ENCODE results near the gene SART1.
A peak's percentile ranks its signal among the peaks of the same experiment; 100 is the strongest.

The SART1 gene, protein sequence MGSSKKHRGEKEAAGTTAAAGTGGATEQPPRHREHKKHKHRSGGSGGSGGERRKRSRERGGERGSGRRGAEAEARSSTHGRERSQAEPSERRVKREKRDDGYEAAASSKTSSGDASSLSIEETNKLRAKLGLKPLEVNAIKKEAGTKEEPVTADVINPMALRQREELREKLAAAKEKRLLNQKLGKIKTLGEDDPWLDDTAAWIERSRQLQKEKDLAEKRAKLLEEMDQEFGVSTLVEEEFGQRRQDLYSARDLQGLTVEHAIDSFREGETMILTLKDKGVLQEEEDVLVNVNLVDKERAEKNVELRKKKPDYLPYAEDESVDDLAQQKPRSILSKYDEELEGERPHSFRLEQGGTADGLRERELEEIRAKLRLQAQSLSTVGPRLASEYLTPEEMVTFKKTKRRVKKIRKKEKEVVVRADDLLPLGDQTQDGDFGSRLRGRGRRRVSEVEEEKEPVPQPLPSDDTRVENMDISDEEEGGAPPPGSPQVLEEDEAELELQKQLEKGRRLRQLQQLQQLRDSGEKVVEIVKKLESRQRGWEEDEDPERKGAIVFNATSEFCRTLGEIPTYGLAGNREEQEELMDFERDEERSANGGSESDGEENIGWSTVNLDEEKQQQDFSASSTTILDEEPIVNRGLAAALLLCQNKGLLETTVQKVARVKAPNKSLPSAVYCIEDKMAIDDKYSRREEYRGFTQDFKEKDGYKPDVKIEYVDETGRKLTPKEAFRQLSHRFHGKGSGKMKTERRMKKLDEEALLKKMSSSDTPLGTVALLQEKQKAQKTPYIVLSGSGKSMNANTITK

DNA sequence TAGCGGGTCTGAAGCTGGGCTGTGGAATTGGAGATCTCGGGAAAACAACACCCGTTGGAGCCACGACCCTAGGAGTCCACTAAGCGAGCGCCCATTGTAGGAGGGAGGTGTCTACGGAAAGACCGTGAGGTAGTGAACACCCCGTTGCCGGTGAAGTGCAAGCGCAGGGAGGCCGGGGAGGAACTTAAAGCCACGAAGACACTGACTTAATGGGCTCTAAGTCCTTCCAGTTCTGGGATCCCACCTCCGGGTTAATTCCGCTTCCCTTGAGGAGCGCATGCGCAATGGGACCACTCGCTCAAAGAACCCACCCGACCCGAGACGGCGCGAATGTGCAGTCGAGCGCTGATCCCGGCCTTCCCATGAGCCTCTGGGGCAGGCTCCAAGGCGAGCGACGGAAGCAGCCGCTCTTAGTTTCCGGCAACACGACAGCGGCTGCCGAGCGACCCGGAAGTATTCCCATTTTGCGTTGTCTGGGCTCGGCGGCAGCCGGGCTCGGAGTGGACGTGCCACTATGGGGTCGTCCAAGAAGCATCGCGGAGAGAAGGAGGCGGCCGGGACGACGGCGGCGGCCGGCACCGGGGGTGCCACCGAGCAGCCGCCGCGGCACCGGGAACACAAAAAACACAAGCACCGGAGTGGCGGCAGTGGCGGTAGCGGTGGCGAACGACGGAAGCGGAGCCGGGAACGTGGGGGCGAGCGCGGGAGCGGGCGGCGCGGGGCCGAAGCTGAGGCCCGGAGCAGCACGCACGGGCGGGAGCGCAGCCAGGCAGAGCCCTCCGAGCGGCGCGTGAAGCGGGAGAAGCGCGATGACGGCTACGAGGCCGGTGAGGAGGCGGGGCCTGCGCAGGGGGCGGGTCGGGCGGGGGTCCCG lies at the start of gene SART1:
SART1 (plus strand) TSS at position 468 of the 874 bp plus-strand sequence; CDS start at position 515, 47 bp downstream.
- DNase-seq: peak; percentile 96

DNA sequence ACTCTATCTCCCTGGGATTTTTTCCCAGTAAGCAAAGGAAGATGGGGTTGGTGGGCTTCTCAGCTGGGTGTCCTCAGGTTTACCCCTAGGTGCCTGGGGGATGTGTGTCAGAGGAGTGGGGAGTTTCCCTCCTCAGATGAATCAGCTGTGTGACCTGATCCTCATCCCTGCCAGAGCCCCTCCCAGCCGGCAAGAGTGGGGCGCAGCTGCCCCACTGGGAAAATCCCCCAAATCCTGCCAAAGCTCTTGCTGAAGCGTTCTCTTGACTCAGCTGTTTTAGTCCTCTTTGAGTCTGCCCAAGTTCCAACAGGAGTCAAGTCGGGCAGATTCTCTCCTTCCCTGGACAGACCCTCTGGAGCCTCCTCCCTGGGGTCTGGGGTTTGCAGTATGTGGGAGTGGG lies 48.7 kb upstream of the SART1 start:
- no peak for DNase-seq

DNA sequence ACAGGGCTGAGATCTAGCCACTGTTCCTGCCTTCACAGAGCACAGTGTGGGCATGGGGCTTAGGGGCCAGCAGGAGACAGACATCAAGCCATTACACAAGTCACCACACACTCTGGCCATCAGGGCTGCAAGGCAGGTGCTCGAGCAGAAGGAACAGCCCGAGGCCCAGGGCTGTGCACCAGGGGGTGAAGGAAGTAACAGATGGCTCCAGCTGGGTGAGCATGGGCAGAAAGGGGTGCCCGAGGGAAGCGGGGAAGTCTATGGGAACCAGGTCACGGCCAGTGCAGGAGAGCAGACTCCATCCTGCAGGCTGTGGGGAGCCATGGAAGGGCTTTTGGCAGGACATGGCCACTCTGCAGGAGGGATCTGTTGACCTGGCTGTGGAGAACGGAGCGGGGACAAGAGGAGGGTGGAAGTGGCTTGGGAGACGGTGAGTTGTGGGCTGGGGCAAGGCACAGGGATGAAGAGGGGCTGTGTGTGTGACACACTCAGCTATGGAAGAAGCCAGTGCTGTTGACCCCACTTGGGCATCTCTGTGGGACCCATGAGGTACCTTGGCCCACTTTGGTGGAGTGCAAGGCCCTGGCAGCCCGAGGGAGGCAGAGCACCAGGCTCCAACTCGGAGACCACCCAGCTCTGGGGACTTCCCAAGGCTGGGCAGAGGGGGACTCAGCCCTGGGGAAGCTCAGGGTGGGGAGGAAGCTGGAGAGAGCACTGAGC lies 46.3 kb upstream of the SART1 start:
- no peak for DNase-seq

DNA sequence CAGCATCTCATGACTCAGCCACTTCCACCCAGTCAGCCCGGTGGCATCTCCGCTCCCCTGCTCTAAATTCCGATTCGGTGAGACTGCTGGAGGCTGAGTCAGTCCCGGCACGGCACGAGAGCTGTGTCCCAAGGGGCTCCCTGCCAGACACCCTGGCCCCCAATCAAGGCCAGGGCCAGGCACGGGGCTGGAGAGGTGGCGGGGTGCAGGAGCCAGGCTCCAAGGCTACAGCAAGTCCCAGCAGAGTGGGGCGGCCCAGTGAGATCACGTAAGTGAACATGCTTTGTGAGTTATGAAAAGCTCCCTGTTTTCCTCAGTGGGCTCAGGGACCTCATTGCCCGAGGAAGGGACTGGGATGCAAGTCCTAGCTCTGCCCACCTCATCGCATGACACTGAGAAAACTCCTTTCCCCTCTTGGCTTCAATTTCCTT lies 45.7 kb upstream of the SART1 start:
- no peak for DNase-seq

GRCh38 chr11:65916391-65916790 lies 45.1 kb upstream of the SART1 start:
- no peak for DNase-seq

DNA sequence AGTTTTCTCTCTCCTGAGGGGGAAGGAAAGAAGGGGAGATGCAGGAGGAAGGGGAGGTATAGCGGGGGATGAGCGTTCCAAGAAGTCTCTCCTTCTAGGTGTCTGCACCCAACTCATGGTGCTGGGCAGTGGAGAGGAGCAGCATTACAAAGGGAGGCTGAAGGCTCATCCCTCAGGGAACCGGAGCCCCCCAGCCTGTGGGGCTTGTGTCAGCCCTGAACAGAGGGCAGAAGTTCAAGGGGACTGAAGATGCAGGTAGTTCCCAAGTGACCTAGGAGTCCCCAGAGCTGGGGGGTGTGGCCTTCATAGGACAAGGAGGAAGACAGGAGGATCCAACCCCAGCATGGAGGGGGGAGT lies 44.5 kb upstream of the SART1 start:
- no peak for DNase-seq

GRCh38 chr11:65917434-65918210 lies 43.9 kb upstream of the SART1 start:
- no peak for DNase-seq

- DNase-seq: no peak
Observed at GRCh38 chr11:65918211-65919140, 43.1 kb upstream of the SART1 start, which contains the start of gene C11orf68. C11orf68 (minus strand) TSS chr11:65919062; CDS start chr11:65919031, 31 bp downstream.

DNA sequence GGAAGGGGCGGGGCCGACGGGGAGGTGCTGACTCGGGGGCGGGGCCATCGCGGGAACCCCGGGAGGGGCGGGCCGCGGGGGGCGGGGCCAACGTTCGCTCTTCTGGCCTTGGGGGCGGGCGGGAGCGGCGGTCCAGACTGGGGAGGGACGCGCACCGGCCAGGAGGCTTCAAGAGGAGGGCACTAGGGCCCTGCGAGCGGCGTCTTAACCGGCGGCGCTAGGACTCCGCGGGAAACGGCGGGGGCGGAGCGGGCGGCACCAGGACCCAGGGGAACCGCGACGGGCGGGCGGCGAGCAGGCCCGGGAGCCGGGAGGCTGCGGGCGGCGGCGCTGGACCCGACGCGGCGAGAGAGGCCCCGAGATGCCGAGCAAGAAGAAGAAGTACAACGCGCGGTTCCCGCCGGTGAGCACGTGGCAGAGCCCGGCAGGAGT lies 42.4 kb upstream of the SART1 start, which contains the start of gene DRAP1:
DRAP1 (plus strand) TSS at position 286 of the 432 bp plus-strand sequence; CDS start at position 362, 76 bp downstream.
- peak; percentile 95 for DNase-seq

DNA sequence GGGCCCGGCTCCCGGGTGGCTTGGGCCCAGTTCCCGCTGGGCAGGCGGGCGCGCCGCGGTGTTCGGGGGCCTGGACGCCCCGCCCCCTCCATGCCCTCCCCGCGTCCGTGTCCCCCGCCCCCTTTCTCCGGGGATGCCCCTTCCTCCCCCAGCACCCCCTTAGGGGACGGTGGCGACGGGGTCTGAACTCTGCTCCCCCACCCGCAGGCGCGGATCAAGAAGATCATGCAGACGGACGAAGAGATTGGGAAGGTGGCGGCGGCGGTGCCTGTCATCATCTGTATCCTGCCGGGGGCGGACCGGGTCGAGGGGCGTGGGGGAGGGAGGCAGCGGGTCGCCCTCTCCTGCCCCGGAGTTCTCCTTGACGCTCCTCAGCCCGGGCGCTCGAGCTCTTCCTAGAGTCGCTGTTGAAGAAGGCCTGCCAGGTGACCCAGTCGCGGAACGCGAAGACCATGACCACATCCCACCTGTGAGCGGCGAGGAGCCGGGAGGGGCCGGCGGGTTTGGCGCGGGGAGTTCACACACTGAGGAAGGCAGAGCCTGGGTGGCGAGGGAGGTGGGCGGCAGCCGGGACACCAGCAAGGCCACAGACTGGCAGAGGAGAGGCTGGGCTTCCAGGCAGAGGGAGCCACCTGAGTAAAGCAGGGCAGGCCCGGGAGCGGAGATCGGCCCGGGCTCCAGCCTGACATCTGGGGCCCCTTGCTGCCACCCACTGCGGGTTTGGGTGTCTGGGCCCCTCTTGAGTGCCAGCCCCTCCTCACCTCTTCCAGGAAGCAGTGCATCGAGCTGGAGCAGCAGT lies 41.8 kb upstream of the SART1 start:
- no peak for DNase-seq

- DNase-seq: no peak
Observed at GRCh38 chr11:65920372-65920802, 41.1 kb upstream of the SART1 start.

DNA sequence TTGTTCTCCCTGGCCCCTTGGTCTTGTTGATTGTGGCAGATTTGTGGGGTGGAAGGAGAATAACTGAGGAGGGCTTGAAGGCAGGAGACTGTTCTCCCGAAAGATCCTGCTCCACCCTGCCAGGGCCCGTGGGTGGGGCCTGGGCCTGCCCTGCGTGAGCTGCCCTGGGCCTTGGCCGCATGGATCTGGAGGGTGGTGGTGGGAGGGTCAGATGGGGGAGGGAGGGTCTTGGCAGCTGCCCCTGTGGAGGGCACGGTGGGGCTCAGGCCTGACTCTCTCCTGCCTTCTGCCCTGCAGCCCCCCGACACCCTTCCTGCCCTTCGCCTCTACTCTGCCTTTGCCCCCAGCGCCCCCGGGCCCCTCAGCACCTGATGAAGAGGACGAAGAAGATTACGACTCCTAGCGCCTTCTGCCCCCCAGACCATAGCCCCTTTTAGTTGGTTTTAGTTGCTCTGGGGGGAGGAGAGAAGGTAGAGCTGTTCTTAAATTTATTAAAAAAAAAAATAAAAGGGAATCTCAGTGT lies 40.4 kb upstream of the SART1 start:
- DNase-seq: no peak

DNA sequence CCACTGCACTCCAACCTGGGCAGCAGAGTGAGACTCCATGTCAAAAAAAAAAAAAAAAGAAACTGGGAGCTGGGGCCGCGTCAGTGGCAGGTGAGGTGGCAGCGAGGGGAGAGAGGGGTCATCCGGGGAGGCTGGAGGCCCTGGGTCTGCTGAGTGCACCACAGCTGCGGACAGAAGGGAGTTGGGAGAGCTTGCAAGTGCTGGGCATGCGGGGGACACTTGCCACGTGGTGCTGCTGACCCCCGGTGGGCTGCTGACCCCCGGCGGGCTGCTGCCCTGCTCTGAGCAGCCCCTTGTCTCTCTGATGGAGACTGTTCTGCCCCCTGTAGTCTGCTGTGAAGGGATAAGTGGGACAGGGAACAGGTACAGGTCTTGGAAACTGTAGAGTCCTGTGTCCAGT lies 39.7 kb upstream of the SART1 start:
- DNase-seq: no peak

DNA sequence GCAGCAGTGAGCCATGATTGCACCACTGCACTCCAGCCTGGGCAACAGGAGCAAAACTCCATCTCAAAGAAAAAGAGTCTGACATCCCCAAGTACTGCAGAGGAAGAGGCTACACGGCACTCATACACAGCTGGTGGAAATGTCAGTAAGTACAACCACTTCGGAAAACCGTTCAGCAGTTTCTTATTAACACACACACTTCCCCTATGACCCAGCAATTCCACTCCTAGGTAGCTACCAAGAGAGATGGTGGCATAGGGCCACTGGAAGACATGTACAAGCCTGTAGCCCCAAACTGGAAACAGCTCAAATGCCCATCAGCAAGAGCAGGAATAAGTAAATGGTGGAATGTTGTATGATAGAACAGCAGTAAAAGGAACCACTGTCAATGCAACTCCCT lies 39.0 kb upstream of the SART1 start:
- no peak for DNase-seq

GRCh38 chr11:65925397-65925796 lies 36.1 kb upstream of the SART1 start:
- DNase-seq: no peak

DNA sequence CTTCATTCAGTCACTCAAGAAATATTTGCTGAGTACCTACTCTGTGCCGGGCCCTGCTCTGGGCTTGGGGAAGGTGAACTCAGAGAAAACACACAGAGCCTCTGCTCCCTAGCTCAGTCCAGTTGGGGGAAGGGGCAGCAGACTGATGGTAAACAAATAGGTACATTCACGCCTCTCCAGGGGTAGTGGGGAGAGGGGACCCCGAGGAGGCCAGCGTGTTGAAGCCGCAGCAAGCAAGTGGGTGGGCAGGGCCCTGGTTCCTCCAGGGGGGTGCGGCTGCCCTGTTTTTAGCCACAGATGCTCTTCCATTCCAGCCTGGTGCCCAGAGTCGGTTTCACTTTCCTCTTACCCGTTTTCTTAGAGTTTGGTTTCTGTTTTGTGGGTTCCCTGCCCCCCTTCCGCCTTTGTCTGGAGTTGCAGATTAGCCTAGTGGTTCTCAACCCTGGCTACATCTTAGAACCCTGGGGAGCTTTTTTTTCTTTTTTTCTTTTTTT lies 33.6 kb upstream of the SART1 start:
- DNase-seq: no peak

DNA sequence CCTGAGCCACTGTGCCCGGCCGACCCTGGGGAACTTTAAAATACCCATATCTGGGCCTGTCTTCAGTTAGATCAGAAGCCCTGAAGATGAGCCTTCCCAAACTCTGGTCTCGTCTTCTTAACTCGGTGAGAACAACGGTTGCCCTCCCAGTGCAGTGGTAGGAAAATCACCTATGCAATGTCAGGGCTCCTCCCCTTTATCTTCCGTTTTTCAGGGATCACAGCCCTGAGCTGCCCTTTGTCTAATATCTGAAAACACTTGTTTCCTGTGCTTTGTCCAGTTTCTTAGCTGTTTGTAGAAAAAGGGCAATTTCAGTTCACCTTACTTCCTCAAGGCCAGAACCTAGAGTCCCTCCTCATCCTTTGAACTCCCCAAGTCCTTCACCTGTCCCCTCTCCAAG lies 32.9 kb upstream of the SART1 start:
- no peak for DNase-seq

- DNase-seq: no peak
Observed at GRCh38 chr11:65931773-65932557, 29.6 kb upstream of the SART1 start.
